Left lung (tissue), 10 donors: ENCODE measurements around the gene KMT2E. TPM values are rescaled to one million over a fixed set of nuclear protein-coding genes. Genes with fewer than 3 reads are reported as not detected.

ENCODE experiments used
- ATAC-seq: fragments of 200-7000 bp; cut with Tn5 transposase; one replicate; pipeline ENCODE4 v1.9.1; 2020; ENCODE audit warnings: moderate library complexity
- DNase-seq, 4 donors: peaks; one replicate each; pipeline ENCODE4 v3.0.0-alpha.2; 2013 to 2020
- H3K27ac ChIP-seq, 2 donors: fragments of 200-600 bp; sonication (generic) in 1 of 2; one replicate each; pipeline versions ENCODE4 v1.5.0 to v1.8.0; 2020 to 2021
- H3K27me3 ChIP-seq, 2 donors: fragments of 200-600 bp; sonication (generic) in 1 of 2; one replicate each; pipeline versions ENCODE4 v1.5.0 to v1.8.0; 2020 to 2021
- H3K36me3 ChIP-seq, 2 donors: fragments of 200-600 bp; sonication (generic) in 1 of 2; one replicate each; pipeline versions ENCODE4 v1.5.0 to v1.8.0; 2020 to 2021
- H3K4me1 ChIP-seq, 2 donors: fragments of 200-600 bp; one replicate each; pipeline ENCODE4 v1.8.0; 2021
- H3K4me3 ChIP-seq, 2 donors: fragments of 200-600 bp; sonication (generic) in 1 of 2; one replicate each; pipeline versions ENCODE4 v1.5.0 to v1.8.0; 2020 to 2021; ENCODE audit warnings: mild to moderate bottlenecking in 1 of 2
- H3K9me3 ChIP-seq, 2 donors: fragments of 200-600 bp; sonication (generic) in 1 of 2; one replicate each; pipeline versions ENCODE4 v1.5.0 to v1.8.0; 2020 to 2021
- CTCF ChIP-seq, 2 donors: fragments of 200-600 bp; sonication (generic) in 1 of 2; IDR thresholded peaks; one replicate each; pipeline versions ENCODE4 v1.5.0 to v1.8.0; 2021; ENCODE audit warnings: antibody characterized with exemption in 2 of 2
- intact Hi-C, 2 donors: fragments of 100-400 bp; cut with DNase I; formaldehyde crosslinking; loops; one replicate each; pipeline versions ENCODE4 v1.11.2 to v1.14.2; 2022
- polyA plus RNA-seq, 6 donors: library from polyadenylated mRNA; unstranded; fragments of 120-200 nt; gene quantifications; one replicate each; pipeline ENCODE4 v1.2.1, GENCODE V29; 2013; ENCODE audit not compliant: insufficient read length in 6 of 6
- total RNA-seq, 2 donors: library from RNA; stranded (reverse); fragmentation: NEBNext Ultra II Directional; extraction: Animal tissue kit (Norgen Biotek cat#: 25700); gene quantifications; one replicate each; pipeline ENCODE4 v1.2.1, GENCODE V29; 2021
- donor health status: DM: no; HTN: yes; CAD: no.
- donor health status: DM: no; HTN: no; CAD: no.

The KMT2E gene
- total and polyA plus RNA-seq, 8 donors: 74.5 to 101 (median 84.7) TPM

- DNase-seq: no peak
- Histone ChIP-seq H3K27ac (no peak overlapping the region), H3K4me1 (peaks cover 0 to 2% of the 10 kb centered on the region in 2 donors), H3K27me3 (no peaks in the 10 kb centered on the region), H3K36me3 (peaks cover 6 to 99% of the 10 kb centered on the region in 2 donors), H3K9me3 (no peaks in the 10 kb centered on the region), H3K4me3 (no peak overlapping the region)
- ATAC-seq: no peak
- intact Hi-C loops: no loop called here
- no peak for TF ChIP-seq CTCF (IDR thresholded peaks at IDR 0.05)
Measured at GRCh38 chr7:105106473-105106872, 92.5 kb downstream of the KMT2E start.

GRCh38 chr7:105107458-105107857, 93.5 kb downstream of the KMT2E start:
- Histone ChIP-seq H3K27ac (no peak overlapping the region), H3K27me3 (no peaks in the 10 kb centered on the region), H3K4me1 (peaks cover 0 to 12% of the 10 kb centered on the region in 2 donors), H3K9me3 (no peaks in the 10 kb centered on the region), H3K4me3 (no peak overlapping the region), H3K36me3 (peaks cover 6 to 99% of the 10 kb centered on the region in 2 donors)
- no peak for TF ChIP-seq CTCF (IDR thresholded peaks at IDR 0.05)
- ATAC-seq: no peak
- intact Hi-C loops: no loop called here
- DNase-seq: no peak

GRCh38 chr7:105112440-105113418, 98.7 kb downstream of the KMT2E start:
- Histone ChIP-seq H3K27ac (no peak overlapping the region), H3K36me3 (peaks cover 6 to 75% of the 10 kb centered on the region in 2 donors), H3K4me1 (peaks cover 0 to 13% of the 10 kb centered on the region in 2 donors), H3K4me3 (no peak overlapping the region), H3K9me3 (no peaks in the 10 kb centered on the region), H3K27me3 (no peaks in the 10 kb centered on the region)
- intact Hi-C loops: no loop called here
- ATAC-seq (peak; percentile 76), DNase-seq (peak in 1 of 4 donors; percentile 42)
- TF ChIP-seq CTCF (IDR thresholded peaks at IDR 0.05): no peak

GRCh38 chr7:105118612-105119600, 104.9 kb downstream of the KMT2E start:
- no peaks in the 10 kb centered on the region for H3K4me1 ChIP-seq
- peaks cover 0 to 14% of the 10 kb centered on the region in 2 donors for H3K36me3 ChIP-seq
- H3K9me3 ChIP-seq: no peaks in the 10 kb centered on the region
- intact Hi-C loops: no loop called here
- H3K27ac ChIP-seq: no peak overlapping the region
- no peak overlapping the region for H3K4me3 ChIP-seq
- no peaks in the 10 kb centered on the region for H3K27me3 ChIP-seq
- TF ChIP-seq CTCF (IDR thresholded peaks at IDR 0.05): no peak
- no peak for ATAC-seq
- DNase-seq: no peak
